Pancreas (tissue), 10 donors: ENCODE measurements around the gene ABCA1. TPM values are rescaled to one million over a fixed set of nuclear protein-coding genes. Genes with fewer than 3 reads are reported as not detected.

Experiments
- ATAC-seq, 4 donors: fragments of 200-7000 bp; cut with Tn5 transposase; one replicate each; pipeline versions ENCODE4 v1.8.0 to v1.9.1; 2020; ENCODE audit warnings: mild to moderate bottlenecking in 4 of 4, moderate library complexity in 4 of 4
- DNase-seq, 6 donors: peaks; one replicate each; pipeline ENCODE4 v3.0.0-alpha.2; 2020
- FAIRE-seq: peaks from 2 replicates; lab custom pipeline; 2012; peaks lifted over from hg19 to GRCh38; lab: Jason Lieb, UNC
- H3K27ac ChIP-seq, 4 donors: fragments of 200-600 bp; sonication (generic); 1 replicate in 3 of 4; 2 replicates in 1 of 4; pipeline versions ENCODE4 v1.5.0 to v1.8.0; 2020
- H3K27me3 ChIP-seq, 4 donors: fragments of 200-600 bp; one replicate each; pipeline ENCODE4 v1.8.0; 2021
- H3K36me3 ChIP-seq, 3 donors: fragments of 200-600 bp; sonication (generic) in 1 of 3; one replicate each; pipeline versions ENCODE4 v1.5.0 to v1.8.0; 2020 to 2021
- H3K4me1 ChIP-seq, 3 donors: fragments of 200-600 bp; one replicate each; pipeline ENCODE4 v1.8.0; 2021
- H3K4me3 ChIP-seq, 4 donors: fragments of 200-600 bp; sonication (generic) in 2 of 4; one replicate each; pipeline versions ENCODE4 v1.5.0 to v1.8.0; 2020 to 2021
- H3K9me3 ChIP-seq, 4 donors: fragments of 200-600 bp; one replicate each; pipeline ENCODE4 v1.8.0; 2021
- CTCF ChIP-seq, 4 donors: fragments of 200-600 bp; sonication (generic) in 3 of 4; IDR thresholded peaks; one replicate each; pipeline versions ENCODE4 v1.5.0 to v1.8.0; 2021; ENCODE audit warnings: antibody characterized with exemption in 4 of 4
- WGBS, 2 donors: extraction: QIAGEN DNeasy Blood & Tissue Kit; methylation state at CpG; one replicate each; pipeline ENCODE4 v1.1.7; 2013; 5-methylcytosine and 5-hydroxymethylcytosine counted together
- intact Hi-C, 3 donors: fragments of 100-400 bp; cut with DNase I; formaldehyde crosslinking; loops; one replicate each; pipeline versions ENCODE4 v1.11.1 to v1.14.2; 2022
- polyA plus RNA-seq, 2 donors: library from polyadenylated mRNA; stranded (reverse); fragments of 200-250 nt; gene quantifications; one replicate each; pipeline ENCODE4 v1.2.3, GENCODE V29; 2013
- total RNA-seq, 6 donors: library from RNA; stranded (reverse); fragmentation: NEBNext Ultra II Directional in 4 of 6; extraction: Animal tissue kit (Norgen Biotek cat#: 25700) in 4 of 6; gene quantifications; one replicate each; pipeline versions ENCODE4 v1.2.1 to v1.2.4, GENCODE V29; 2021 to 2023
- donor health status: healthy with polysubstance abuse.
- donor health status: DM: no; HTN: no; CAD: no; lungs with moderate emphysema.
- donor health status: DM: no; HTN: no; CAD: no.
- donor health status: control.
- donor health status: control.
- donor health status: Bipolar disorder and iron deficiency.
- donor health status: DM: yes; HTN: yes; CAD: no.
- donor health status: DM: no; HTN: no; CAD: no.
- donor health status: DM: no; HTN: no; CAD: no.
- donor health status: DM: yes; HTN: yes; CAD: no.

ABCA1 gene
- total and polyA plus RNA-seq, 8 donors, result 3.2 to 20.4 (median 8.6) TPM

GRCh38 chr9:104863180-104863883, 64.6 kb downstream of the ABCA1 start:
- Histone ChIP-seq H3K4me1 (peaks cover 0 to 11% (median 0%) of the 10 kb centered on the region in 3 donors), H3K27ac (no peak overlapping the region), H3K36me3 (no peaks in the 10 kb centered on the region), H3K9me3 (no peaks in the 10 kb centered on the region), H3K27me3 (no peaks in the 10 kb centered on the region), H3K4me3 (no peak overlapping the region)
- TF ChIP-seq CTCF (IDR thresholded peaks at IDR 0.05), result peak; percentile 31 to 63 (median 42)
- peak in 2 of 6 donors; percentile 25 to 53 for DNase-seq
- FAIRE-seq, result no peak
- intact Hi-C loops, result no loop called here
- WGBS, 2 donors, result 29 to 35% methylated on average over 4 of the region's 4 CpGs
- peak; percentile 65 to 84 (median 78) for ATAC-seq

GRCh38 chr9:104861397-104861796, 66.6 kb downstream of the ABCA1 start:
- FAIRE-seq (no peak), DNase-seq (no peak), ATAC-seq (peak in 2 of 4 donors; percentile 34 to 37)
- H3K4me1 ChIP-seq, result peaks cover 0 to 11% (median under 1%) of the 10 kb centered on the region in 3 donors
- intact Hi-C loops, result no loop called here
- H3K27me3 ChIP-seq, result no peaks in the 10 kb centered on the region
- TF ChIP-seq CTCF (IDR thresholded peaks at IDR 0.05), result no peak
- H3K27ac ChIP-seq, result no peak overlapping the region
- 26 to 36% methylated on average over 2 of the region's 2 CpGs for WGBS, 2 donors
- H3K4me3 ChIP-seq, result no peak overlapping the region
- H3K9me3 ChIP-seq, result no peaks in the 10 kb centered on the region
- H3K36me3 ChIP-seq, result no peaks in the 10 kb centered on the region

- Histone ChIP-seq H3K4me3 (no peak overlapping the region), H3K4me1 (peaks cover 6 to 11% (median 7%) of the 10 kb centered on the region in 3 donors), H3K27me3 (no peaks in the 10 kb centered on the region), H3K27ac (no peak overlapping the region), H3K36me3 (no peaks in the 10 kb centered on the region), H3K9me3 (no peaks in the 10 kb centered on the region)
- FAIRE-seq (no peak), DNase-seq (no peak), ATAC-seq (peak in 2 of 4 donors; percentile 12 to 25)
- WGBS, 2 donors, result 58 to 71% methylated on average over 2 of the region's 2 CpGs
- intact Hi-C loops, result no loop called here
- TF ChIP-seq CTCF (IDR thresholded peaks at IDR 0.05), result no peak
These were observed 67.7 kb downstream of the ABCA1 start for GRCh38 chr9:104860263-104860662.

GRCh38 chr9:104858846-104859245, 69.1 kb downstream of the ABCA1 start:
- no peak for FAIRE-seq
- 35 to 45% methylated on average over 1 of the region's 1 CpG for WGBS, 2 donors

More at GRCh38 chr9:104858846-104859245, 69.1 kb downstream of the ABCA1 start:
- Histone ChIP-seq H3K9me3 (no peaks in the 10 kb centered on the region), H3K27ac (peak overlapping the region in 1 of 4 donors; percentile 23), H3K4me1 (peaks cover 6 to 14% (median 7%) of the 10 kb centered on the region in 3 donors), H3K4me3 (no peak overlapping the region), H3K36me3 (no peaks in the 10 kb centered on the region), H3K27me3 (no peaks in the 10 kb centered on the region)
- no peak for TF ChIP-seq CTCF (IDR thresholded peaks at IDR 0.05)
- no peak for ATAC-seq
- DNase-seq, result no peak
- intact Hi-C loops, result no loop called here
